HG03432 (cell line): ENCODE data around the gene OR9A2.

Experiments used
- ATAC-seq: cut with Tn5 transposase; IDR thresholded peaks from one replicate; pipeline ENCODE4 v1.9.1; 2021; ENCODE audit warnings: mild to moderate bottlenecking, moderate library complexity; ENCODE audit not compliant: unreplicated experiment

The OR9A2 gene

GRCh38 chr7:143027032-143027431, at the start of gene OR9A2:
TSS of gene OR9A2 (minus strand) at chr7:143027132. CDS start at chr7:143027132, 0 bp downstream.
- no peak for ATAC-seq

- no peak for ATAC-seq
Measured at GRCh38 chr7:143074141-143074540, 47.2 kb upstream of the OR9A2 start.

GRCh38 chr7:143073556-143073955, 46.6 kb upstream of the OR9A2 start:
- ATAC-seq, result no peak

- no peak for ATAC-seq
Measured at GRCh38 chr7:143069912-143070500, 43.1 kb upstream of the OR9A2 start.

GRCh38 chr7:143068446-143068845, 41.5 kb upstream of the OR9A2 start:
- ATAC-seq, result no peak

- ATAC-seq, result no peak
Measured at GRCh38 chr7:143063741-143064140, 36.8 kb upstream of the OR9A2 start.

- ATAC-seq, result no peak
Measured at GRCh38 chr7:143055754-143056153, 28.8 kb upstream of the OR9A2 start.

- ATAC-seq, result no peak
Measured at GRCh38 chr7:143054621-143055020, 27.7 kb upstream of the OR9A2 start.

- ATAC-seq, result no peak
Measured at GRCh38 chr7:143052041-143052440, 25.1 kb upstream of the OR9A2 start, which contains the start of gene OR6V1. TSS of gene OR6V1 (plus strand) at chr7:143052341. CDS start at chr7:143052341, 0 bp downstream.

GRCh38 chr7:143050931-143051330, 24.0 kb upstream of the OR9A2 start:
- no peak for ATAC-seq

GRCh38 chr7:143049362-143049761, 22.4 kb upstream of the OR9A2 start:
- no peak for ATAC-seq

GRCh38 chr7:143048827-143049226, 21.9 kb upstream of the OR9A2 start:
- no peak for ATAC-seq

- no peak for ATAC-seq
Measured at GRCh38 chr7:143047326-143047725, 20.4 kb upstream of the OR9A2 start.

- no peak for ATAC-seq
Measured at GRCh38 chr7:143046426-143046851, 19.5 kb upstream of the OR9A2 start.

- ATAC-seq, result peak; percentile 65
Measured at GRCh38 chr7:143043391-143043790, 16.5 kb upstream of the OR9A2 start.

- peak; percentile 45 for ATAC-seq
Measured at GRCh38 chr7:143042790-143043271, 15.9 kb upstream of the OR9A2 start.

GRCh38 chr7:143042159-143042789, 15.3 kb upstream of the OR9A2 start:
- ATAC-seq, result peak; percentile 20

- ATAC-seq, result no peak
Measured at GRCh38 chr7:143041346-143041745, 14.4 kb upstream of the OR9A2 start.

GRCh38 chr7:143040209-143040715, 13.3 kb upstream of the OR9A2 start:
- no peak for ATAC-seq

- no peak for ATAC-seq
Measured at GRCh38 chr7:143038635-143039034, 11.7 kb upstream of the OR9A2 start.

GRCh38 chr7:143027683-143028082, 751 bp upstream of the OR9A2 start:
- no peak for ATAC-seq

- ATAC-seq, result no peak
Measured at GRCh38 chr7:143025371-143025770, 1.6 kb downstream of the OR9A2 start.
